Spleen (tissue), 11 donors: ENCODE data around the gene GPBAR1. TPM values are rescaled to one million over a fixed set of nuclear protein-coding genes. Genes with fewer than 3 reads are reported as not detected.
A peak's percentile ranks its signal among the peaks of the same experiment; 100 is the strongest.

Source experiments
- DNase-seq: peaks from one replicate; pipeline ENCODE4 v3.0.0-alpha.2; 2020
- H3K27ac ChIP-seq, 8 donors: fragments of 200-600 bp; sonication (generic) in 7 of 8; 1 replicate in 4 of 8; 2 replicates in 4 of 8; pipeline versions ENCODE4 v1.5.0 to v1.8.0; 2016 to 2021; ENCODE audit warnings: inconsistent platforms in 4 of 8, mild to moderate bottlenecking in 4 of 8, moderate library complexity in 1 of 8
- H3K27me3 ChIP-seq, 7 donors: fragments of 200-600 bp; sonication (generic) in 6 of 7; replicated peaks in 1 of 7; 1 replicate in 4 of 7; 2 replicates in 3 of 7; pipeline versions ENCODE4 v1.5.0 to v1.8.0; 2016 to 2021; ENCODE audit warnings: inconsistent platforms in 3 of 7, mild to moderate bottlenecking in 1 of 7
- H3K36me3 ChIP-seq, 6 donors: fragments of 200-600 bp; sonication (generic) in 5 of 6; 1 replicate in 4 of 6; 2 replicates in 2 of 6; pipeline versions ENCODE4 v1.5.0 to v1.8.0; 2016 to 2021; ENCODE audit warnings: inconsistent platforms in 2 of 6
- H3K4me1 ChIP-seq, 6 donors: fragments of 200-600 bp; sonication (generic) in 5 of 6; 1 replicate in 3 of 6; 2 replicates in 3 of 6; pipeline versions ENCODE4 v1.5.0 to v1.8.0; 2016 to 2021; ENCODE audit warnings: inconsistent platforms in 3 of 6
- H3K4me3 ChIP-seq, 8 donors: fragments of 200-600 bp; sonication (generic) in 7 of 8; 1 replicate in 4 of 8; 2 replicates in 4 of 8; pipeline versions ENCODE4 v1.5.0 to v1.8.0; 2016 to 2021; ENCODE audit warnings: inconsistent platforms in 4 of 8, mild to moderate bottlenecking in 4 of 8, moderate library complexity in 2 of 8
- H3K9me3 ChIP-seq, 8 donors: fragments of 200-600 bp; sonication (generic) in 7 of 8; 1 replicate in 4 of 8; 2 replicates in 4 of 8; pipeline versions ENCODE4 v1.5.0 to v1.8.0; 2016 to 2021; ENCODE audit warnings: inconsistent platforms in 4 of 8
- CTCF ChIP-seq, 11 experiments: fragments of 200-600 bp in 7 of 11; fragments of 450-650 bp in 4 of 11; sonication (generic) in 4 of 11; IDR thresholded peaks in 8 of 11; conservative IDR thresholded peaks in 3 of 11; 1 replicate in 7 of 11; 2 replicates in 4 of 11; pipeline versions ENCODE4 v1.4.0 to v1.8.0; 2016 to 2021; ENCODE audit warnings: antibody characterized with exemption in 11 of 11, inconsistent platforms in 4 of 11, mild to moderate bottlenecking in 1 of 11
- POLR2A ChIP-seq, 3 donors: fragments of 450-650 bp; IDR thresholded peaks; one replicate each; pipeline ENCODE4 v1.5.1; 2017; ENCODE audit warnings: antibody characterized with exemption in 3 of 3, mild to moderate bottlenecking in 1 of 3
- POLR2AphosphoS5 ChIP-seq, 3 donors: sonication (generic); formaldehyde crosslinking; IDR thresholded peaks; one replicate each; pipeline ENCODE4 v1.5.1; 2017; ENCODE audit warnings: antibody characterized with exemption in 3 of 3
- WGBS, 5 donors: extraction: QIAGEN DNeasy Blood & Tissue Kit in 3 of 5; methylation state at CpG; one replicate each; pipeline versions ENCODE4 v1.1.5 to v1.1.7; 2013 to 2018; 5-methylcytosine and 5-hydroxymethylcytosine counted together
- intact Hi-C: fragments of 100-400 bp; cut with DNase I; formaldehyde crosslinking; loops from one replicate; pipeline ENCODE4 v1.15.0; 2023; ENCODE audit warnings: low total_unique reads
- polyA plus RNA-seq, 3 donors: library from polyadenylated mRNA; stranded (reverse); fragments of 200-250 nt; gene quantifications; one replicate each; pipeline ENCODE4 v1.2.1, GENCODE V29; 2013
- total RNA-seq, 7 donors: library from RNA; depleted of rRNA in 3 of 7; stranded (reverse); fragments of >200 nt in 3 of 7; fragmentation: NEBNext Ultra II Directional in 4 of 7; extraction: Animal tissue kit (Norgen Biotek cat#: 25700) in 4 of 7; gene quantifications; one replicate each; pipeline versions ENCODE4 v1.1.0 to v1.2.1, GENCODE V29; 2016 to 2021
- donor health status: healthy with polysubstance abuse.
- donor health status: DM: no; HTN: no; CAD: no; lungs with moderate emphysema.
- donor health status: DM: no; HTN: no; CAD: no.
- donor health status: Bipolar disorder and iron deficiency.
- donor health status: healthy.
- donor health status: DM: no; HTN: no; CAD: no.
- donor health status: DM: yes; HTN: yes; CAD: no.

The GPBAR1 gene
- total and polyA plus RNA-seq, 10 donors: 1.4 to 13.9 (median 6.8) TPM

GRCh38 chr2:218219934-218220333 is 40.9 kb upstream of the GPBAR1 start:
- intact Hi-C loops: no loop called here
- Histone ChIP-seq H3K27ac (peak overlapping the region in 7 of 8 donors; percentile 37 to 99 (median 98)), H3K36me3 (peaks cover 0 to 55% (median 17%) of the 10 kb centered on the region in 6 donors), H3K4me3 (peak overlapping the region; percentile 2 to 98 (median 88)), H3K4me1 (peaks cover 53 to 81% (median 76%) of the 10 kb centered on the region in 6 donors), H3K27me3 (no peaks in the 10 kb centered on the region), H3K9me3 (no peaks in the 10 kb centered on the region)
- WGBS, 5 donors: 19 to 38% (median 26%) methylated on average over 2 of the region's 2 CpGs
- DNase-seq: no peak
- TF ChIP-seq POLR2A (IDR thresholded peaks at IDR 0.05) (no peak), POLR2AphosphoS5 (IDR thresholded peaks at IDR 0.05) (no peak), CTCF (IDR thresholded peaks at IDR 0.05 in 8 of 11, conservative IDR thresholded peaks at IDR 0.05 in 3 of 11) (no peak)

GRCh38 chr2:218221000-218221399 is 39.8 kb upstream of the GPBAR1 start:
- Histone ChIP-seq H3K36me3 (peaks cover 0 to 66% (median 24%) of the 10 kb centered on the region in 6 donors), H3K9me3 (no peaks in the 10 kb centered on the region), H3K27me3 (no peaks in the 10 kb centered on the region), H3K4me1 (peaks cover 53 to 88% (median 83%) of the 10 kb centered on the region in 6 donors), H3K27ac (peak overlapping the region in 5 of 8 donors; percentile 21 to 99 (median 98)), H3K4me3 (peak overlapping the region in 2 of 8 donors; percentile 87 to 98)
- no peak for DNase-seq
- intact Hi-C loops: no loop called here
- TF ChIP-seq CTCF (IDR thresholded peaks at IDR 0.05 in 8 of 11, conservative IDR thresholded peaks at IDR 0.05 in 3 of 11) (no peak), POLR2AphosphoS5 (IDR thresholded peaks at IDR 0.05) (peak in 1 of 3 donors; percentile 12)
- WGBS, 5 donors: 23 to 28% (median 25%) methylated on average over 5 of the region's 5 CpGs

GRCh38 chr2:218223046-218223445 is 37.8 kb upstream of the GPBAR1 start:
- peaks cover 49 to 100% (median 94%) of the 10 kb centered on the region in 6 donors for H3K4me1 ChIP-seq
- TF ChIP-seq POLR2AphosphoS5 (IDR thresholded peaks at IDR 0.05): no peak
- TF ChIP-seq POLR2A (IDR thresholded peaks at IDR 0.05): no peak
- no peak for TF ChIP-seq CTCF (IDR thresholded peaks at IDR 0.05 in 8 of 11, conservative IDR thresholded peaks at IDR 0.05 in 3 of 11)
- no peaks in the 10 kb centered on the region for H3K27me3 ChIP-seq
- 50 to 73% (median 61%) methylated on average over 5 of the region's 5 CpGs for WGBS, 5 donors
- peak overlapping the region in 4 of 8 donors; percentile 34 to 99 (median 98) for H3K27ac ChIP-seq
- H3K9me3 ChIP-seq: no peaks in the 10 kb centered on the region
- intact Hi-C loops: no loop called here
- peak overlapping the region in 1 of 8 donors; percentile 28 for H3K4me3 ChIP-seq
- peaks cover 0 to 87% (median 45%) of the 10 kb centered on the region in 6 donors for H3K36me3 ChIP-seq
- DNase-seq: no peak

GRCh38 chr2:218224186-218224585 is 36.6 kb upstream of the GPBAR1 start:
- Histone ChIP-seq H3K9me3 (no peaks in the 10 kb centered on the region), H3K36me3 (peaks cover 0 to 97% (median 54%) of the 10 kb centered on the region in 6 donors), H3K27me3 (no peaks in the 10 kb centered on the region), H3K4me1 (peaks cover 56 to 100% (median 95%) of the 10 kb centered on the region in 6 donors), H3K4me3 (no peak overlapping the region), H3K27ac (peak overlapping the region in 6 of 8 donors; percentile 3 to 99 (median 66))
- intact Hi-C loops: no loop called here
- WGBS, 5 donors: 25 to 61% (median 39%) methylated on average over 1 of the region's 1 CpG
- TF ChIP-seq POLR2AphosphoS5 (IDR thresholded peaks at IDR 0.05) (no peak), CTCF (IDR thresholded peaks at IDR 0.05 in 8 of 11, conservative IDR thresholded peaks at IDR 0.05 in 3 of 11) (no peak), POLR2A (IDR thresholded peaks at IDR 0.05) (no peak)
- no peak for DNase-seq
